ENCODE measurements around the gene ZDHHC21. TPM values are rescaled to one million over a fixed set of nuclear protein-coding genes. Genes with fewer than 3 reads are reported as not detected.

The ZDHHC21 gene
- total RNA-seq: 1 to 10 TPM; 7.0 to 7.9 TPM

DNA sequence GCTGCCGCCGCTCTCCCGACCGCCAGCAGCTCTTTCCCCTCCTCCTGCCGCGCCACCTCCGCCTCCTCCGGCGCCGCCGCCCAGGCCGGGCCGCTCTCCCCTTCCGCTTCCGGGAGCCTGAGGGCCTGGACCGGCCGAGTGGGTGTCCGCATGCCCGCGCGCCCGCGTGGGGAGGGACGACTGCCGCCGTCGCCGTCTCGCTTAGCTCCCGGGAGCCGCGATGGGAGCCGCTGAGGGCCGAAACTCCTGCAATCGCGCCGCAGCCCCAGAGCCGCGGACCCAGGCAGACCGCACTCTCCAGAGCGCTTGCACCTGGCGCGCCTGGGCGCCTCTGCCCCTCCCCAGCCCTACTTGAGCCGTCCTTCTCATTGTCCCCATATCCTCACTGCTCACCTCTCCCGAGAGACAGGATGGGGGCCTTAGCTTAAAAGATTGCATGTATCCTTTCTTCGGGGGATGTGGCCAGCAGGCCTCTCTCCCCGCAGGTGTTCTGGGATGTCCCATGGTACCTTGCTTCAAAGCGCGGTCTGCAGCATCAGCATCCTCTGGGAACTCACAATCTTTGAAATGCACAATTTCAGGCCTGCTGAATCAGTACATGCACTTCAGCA lies at the start of gene ZDHHC21:
Gene ZDHHC21 (minus strand): TSS at position 182 of the 611 bp plus-strand sequence. CDS start 19,092 bp downstream, outside the sequence.
- peaks cover 12% of the 10 kb centered on the region for H3K27me3 Mint-ChIP-seq
- peaks cover 10% of the 10 kb centered on the region for H3K36me3 Mint-ChIP-seq (ENCODE audit: low read depth)
- H3K27ac Mint-ChIP-seq: peak within 1 kb of the TSS; percentile 92
- CTCF ChIA-PET: interaction anchor here (0.6 kb wide), 1 partner anchor 358 kb away, joined by 3 read pairs; no protein-coding TSS in a partner anchor
- POLR2A ChIA-PET: no interaction called here
- H3K4me1 Mint-ChIP-seq: peaks cover 31% of the 10 kb centered on the region
- no peaks in the 10 kb centered on the region for H3K9me3 Mint-ChIP-seq
- H3K4me3 Mint-ChIP-seq: peak within 1 kb of the TSS; percentile 89
- DNase-seq: peak; percentile 53

DNA sequence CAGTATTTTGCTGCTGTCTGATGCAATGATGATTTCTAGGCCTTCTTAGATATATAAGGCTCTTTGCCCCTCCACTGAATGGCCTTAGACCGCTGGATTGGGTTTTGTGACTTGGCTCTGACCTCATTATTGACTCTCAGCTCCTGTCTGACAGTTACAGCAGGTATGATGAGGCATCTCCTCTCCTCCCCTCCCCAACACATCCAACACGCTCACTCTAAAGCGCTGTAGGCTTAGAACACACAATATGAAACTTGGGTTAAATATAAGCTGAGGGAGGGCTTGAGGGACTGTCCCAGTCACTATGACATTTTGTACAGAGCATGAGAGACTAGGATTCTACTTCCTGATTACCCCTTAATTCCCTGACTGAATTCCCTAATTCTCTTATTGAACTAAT lies 48.1 kb upstream of the ZDHHC21 start:
- H3K9me3 Mint-ChIP-seq: no peaks in the 10 kb centered on the region
- peaks cover 4% of the 10 kb centered on the region for H3K27me3 Mint-ChIP-seq
- H3K27ac Mint-ChIP-seq: no peak overlapping the region
- ChIA-PET CTCF (no interaction called here), POLR2A (no interaction called here)
- H3K36me3 Mint-ChIP-seq (ENCODE audit: low read depth): no peaks in the 10 kb centered on the region
- DNase-seq: no peak
- no peaks in the 10 kb centered on the region for H3K4me1 Mint-ChIP-seq
- no peak overlapping the region for H3K4me3 Mint-ChIP-seq

DNA sequence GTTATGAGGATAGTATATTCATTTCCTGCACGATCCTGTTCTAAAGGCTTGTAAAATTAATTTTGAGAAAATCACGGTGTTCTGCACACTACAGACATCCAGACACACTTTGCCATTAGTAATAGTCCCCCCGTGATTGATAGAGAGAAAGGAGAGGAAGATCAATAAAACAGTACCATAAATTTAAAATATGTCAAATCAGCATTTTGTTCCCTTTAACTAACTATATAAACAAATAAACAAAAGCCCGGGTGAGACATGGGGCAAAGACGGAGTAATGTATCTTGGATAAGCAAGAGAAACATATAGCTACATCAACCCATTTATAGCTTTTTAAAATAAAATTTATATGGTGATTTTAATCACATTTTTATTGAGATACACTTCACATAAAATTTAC lies 39.9 kb upstream of the ZDHHC21 start:
- CTCF ChIA-PET: no interaction called here
- POLR2A ChIA-PET: no interaction called here
- no peak overlapping the region for H3K27ac Mint-ChIP-seq
- peaks cover 10% of the 10 kb centered on the region for H3K27me3 Mint-ChIP-seq
- DNase-seq: no peak
- H3K4me1 Mint-ChIP-seq: no peaks in the 10 kb centered on the region
- no peaks in the 10 kb centered on the region for H3K9me3 Mint-ChIP-seq
- no peaks in the 10 kb centered on the region for H3K36me3 Mint-ChIP-seq (ENCODE audit: low read depth)
- H3K4me3 Mint-ChIP-seq: no peak overlapping the region

GRCh38 chr9:14731294-14731981 lies 38.2 kb upstream of the ZDHHC21 start:
- H3K36me3 Mint-ChIP-seq (ENCODE audit: low read depth): no peaks in the 10 kb centered on the region
- H3K27me3 Mint-ChIP-seq: peaks cover 9% of the 10 kb centered on the region
- H3K4me1 Mint-ChIP-seq: no peaks in the 10 kb centered on the region
- ChIA-PET POLR2A (no interaction called here), CTCF (no interaction called here)
- H3K4me3 Mint-ChIP-seq: no peak overlapping the region
- DNase-seq: no peak
- no peaks in the 10 kb centered on the region for H3K9me3 Mint-ChIP-seq
- no peak overlapping the region for H3K27ac Mint-ChIP-seq

DNA sequence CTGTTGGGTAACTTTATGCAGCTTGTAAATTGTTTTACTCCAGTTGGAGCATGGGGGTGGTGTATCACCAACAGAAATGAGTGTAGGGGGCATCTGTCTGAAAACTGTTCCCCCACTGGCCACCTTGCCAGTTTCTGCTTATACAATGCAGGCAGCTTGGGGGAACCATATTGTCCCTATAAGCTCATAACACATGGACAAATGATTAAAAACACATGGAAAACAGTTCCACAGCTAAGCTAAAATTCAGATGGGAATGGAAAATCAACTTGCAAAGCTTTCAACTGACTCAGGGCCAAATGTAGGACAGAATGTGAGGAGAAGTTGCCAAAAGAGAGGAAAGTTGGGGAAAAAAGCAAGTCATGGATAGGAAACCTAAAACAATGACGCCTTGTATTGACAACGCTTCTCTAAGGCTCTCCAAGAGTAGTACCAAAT lies 37.2 kb upstream of the ZDHHC21 start:
- no peaks in the 10 kb centered on the region for H3K9me3 Mint-ChIP-seq
- no peak for DNase-seq
- no peak overlapping the region for H3K27ac Mint-ChIP-seq
- CTCF ChIA-PET: no interaction called here
- peaks cover 7% of the 10 kb centered on the region for H3K27me3 Mint-ChIP-seq
- no peaks in the 10 kb centered on the region for H3K36me3 Mint-ChIP-seq (ENCODE audit: low read depth)
- H3K4me1 Mint-ChIP-seq: no peaks in the 10 kb centered on the region
- POLR2A ChIA-PET: no interaction called here
- no peak overlapping the region for H3K4me3 Mint-ChIP-seq

GRCh38 chr9:14723301-14723700 lies 30.1 kb upstream of the ZDHHC21 start:
- Mint-ChIP-seq H3K36me3 (ENCODE audit: low read depth) (no peaks in the 10 kb centered on the region), H3K27ac (no peak overlapping the region), H3K4me3 (no peak overlapping the region), H3K27me3 (peaks cover 6% of the 10 kb centered on the region), H3K9me3 (no peaks in the 10 kb centered on the region), H3K4me1 (no peaks in the 10 kb centered on the region)
- POLR2A ChIA-PET: no interaction called here
- no peak for DNase-seq
- CTCF ChIA-PET: no interaction called here

- no peaks in the 10 kb centered on the region for H3K36me3 Mint-ChIP-seq (ENCODE audit: low read depth)
- H3K4me3 Mint-ChIP-seq: no peak within 1 kb of the TSS
- no peaks in the 10 kb centered on the region for H3K4me1 Mint-ChIP-seq
- peaks cover 12% of the 10 kb centered on the region for H3K27me3 Mint-ChIP-seq
- no peak for DNase-seq
- ChIA-PET CTCF (interaction anchor here (1.0 kb wide), 1 partner anchor 16 kb away, joined by 3 read pairs; no protein-coding TSS in a partner anchor), POLR2A (no interaction called here)
- H3K9me3 Mint-ChIP-seq: no peaks in the 10 kb centered on the region
- H3K27ac Mint-ChIP-seq: no peak within 1 kb of the TSS
These were observed 29.3 kb upstream of the ZDHHC21 start, which contains the start of gene CER1 for GRCh38 chr9:14722391-14723035. Gene CER1, minus strand, starts transcription at chr9:14722733. Its CDS starts 61 bp downstream, at chr9:14722672.

GRCh38 chr9:14719231-14719923 lies 26.1 kb upstream of the ZDHHC21 start:
- no peaks in the 10 kb centered on the region for H3K4me1 Mint-ChIP-seq
- peaks cover 17% of the 10 kb centered on the region for H3K27me3 Mint-ChIP-seq
- DNase-seq: no peak
- no peaks in the 10 kb centered on the region for H3K9me3 Mint-ChIP-seq
- ChIA-PET POLR2A (no interaction called here), CTCF (no interaction called here)
- no peak overlapping the region for H3K4me3 Mint-ChIP-seq
- no peak overlapping the region for H3K27ac Mint-ChIP-seq
- H3K36me3 Mint-ChIP-seq (ENCODE audit: low read depth): no peaks in the 10 kb centered on the region

GRCh38 chr9:14715102-14715501 lies 21.9 kb upstream of the ZDHHC21 start:
- H3K27me3 Mint-ChIP-seq: peaks cover 25% of the 10 kb centered on the region
- no peak overlapping the region for H3K4me3 Mint-ChIP-seq
- DNase-seq: no peak
- no peaks in the 10 kb centered on the region for H3K36me3 Mint-ChIP-seq (ENCODE audit: low read depth)
- ChIA-PET CTCF (no interaction called here), POLR2A (no interaction called here)
- H3K27ac Mint-ChIP-seq: no peak overlapping the region
- H3K9me3 Mint-ChIP-seq: peaks cover under 1% of the 10 kb centered on the region
- H3K4me1 Mint-ChIP-seq: no peaks in the 10 kb centered on the region

DNA sequence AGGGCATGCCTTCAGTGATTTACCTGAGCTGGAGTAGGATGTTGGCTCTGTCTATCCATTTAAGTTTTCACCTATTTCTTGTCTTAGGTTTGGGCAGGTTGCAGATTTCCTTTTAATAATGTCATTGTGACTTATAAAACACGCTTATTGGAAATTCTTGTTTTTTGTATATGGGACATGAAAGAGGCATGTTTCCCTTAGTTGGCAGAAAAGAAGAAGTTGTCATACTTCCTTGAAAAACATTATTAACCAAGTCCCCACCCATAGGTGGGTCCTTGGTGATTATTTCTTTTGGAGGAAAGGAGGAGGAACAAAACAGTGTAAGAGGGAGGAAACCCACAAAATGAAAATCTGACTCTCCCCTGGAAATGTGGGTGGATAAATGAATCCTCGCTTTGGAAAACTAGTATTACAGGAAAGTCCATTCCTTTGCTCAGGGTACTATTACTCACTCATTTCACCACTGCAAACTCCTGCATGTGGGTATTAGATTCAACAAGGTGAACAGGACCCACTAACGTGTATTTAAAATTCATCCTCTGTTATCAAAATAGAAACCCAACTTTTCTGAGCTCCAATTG lies 20.0 kb upstream of the ZDHHC21 start:
- ChIA-PET POLR2A (no interaction called here), CTCF (no interaction called here)
- no peak for DNase-seq
- Mint-ChIP-seq H3K27ac (no peak overlapping the region), H3K27me3 (peaks cover 28% of the 10 kb centered on the region), H3K4me3 (no peak overlapping the region), H3K9me3 (peaks cover 2% of the 10 kb centered on the region), H3K4me1 (no peaks in the 10 kb centered on the region), H3K36me3 (ENCODE audit: low read depth) (no peaks in the 10 kb centered on the region)

DNA sequence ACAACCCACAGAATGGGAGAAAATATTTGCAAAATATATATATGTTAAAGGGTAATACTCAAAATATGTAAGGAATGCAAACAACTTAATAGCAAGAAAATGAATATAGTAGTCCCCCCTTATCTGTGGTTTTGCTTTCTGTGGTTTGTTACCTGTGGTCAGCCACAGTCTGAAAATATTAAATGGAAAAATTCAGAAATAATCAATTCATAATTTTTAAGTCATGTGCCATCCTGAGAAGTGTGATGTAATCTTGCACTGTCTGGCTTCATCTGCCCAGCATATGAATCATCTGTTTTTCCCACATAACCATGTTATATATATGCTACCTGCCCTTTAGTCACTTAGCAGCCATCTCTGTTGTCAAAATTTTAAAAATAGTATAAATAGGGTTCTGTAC lies 17.6 kb upstream of the ZDHHC21 start:
- Mint-ChIP-seq H3K4me1 (no peaks in the 10 kb centered on the region), H3K27ac (no peak overlapping the region), H3K9me3 (peaks cover 14% of the 10 kb centered on the region), H3K27me3 (peaks cover 21% of the 10 kb centered on the region), H3K4me3 (no peak overlapping the region), H3K36me3 (ENCODE audit: low read depth) (no peaks in the 10 kb centered on the region)
- ChIA-PET POLR2A (no interaction called here), CTCF (no interaction called here)
- no peak for DNase-seq

- peaks cover 25% of the 10 kb centered on the region for H3K9me3 Mint-ChIP-seq
- H3K36me3 Mint-ChIP-seq (ENCODE audit: low read depth): peaks cover 2% of the 10 kb centered on the region
- H3K27ac Mint-ChIP-seq: no peak overlapping the region
- H3K4me3 Mint-ChIP-seq: no peak overlapping the region
- H3K27me3 Mint-ChIP-seq: peaks cover 22% of the 10 kb centered on the region
- POLR2A ChIA-PET: no interaction called here
- no peaks in the 10 kb centered on the region for H3K4me1 Mint-ChIP-seq
- DNase-seq: no peak
- CTCF ChIA-PET: interaction anchor here (1.2 kb wide), 1 partner anchor 15 kb away, joined by 3 read pairs; the partner anchor contains the start of gene CER1
These were observed 13.4 kb upstream of the ZDHHC21 start for GRCh38 chr9:14706530-14707140.
